ENCODE results near the gene IL2RA. TPM values are rescaled to one million over a fixed set of nuclear protein-coding genes. Genes with fewer than 3 reads are reported as not detected.

Gene IL2RA
- total and polyA plus RNA-seq, 9 of the 15 experiments (the other 6 are each of a cell fraction or from before 2014, with no cell fraction given), result 0.95 TPM; not detected in 8

DNA sequence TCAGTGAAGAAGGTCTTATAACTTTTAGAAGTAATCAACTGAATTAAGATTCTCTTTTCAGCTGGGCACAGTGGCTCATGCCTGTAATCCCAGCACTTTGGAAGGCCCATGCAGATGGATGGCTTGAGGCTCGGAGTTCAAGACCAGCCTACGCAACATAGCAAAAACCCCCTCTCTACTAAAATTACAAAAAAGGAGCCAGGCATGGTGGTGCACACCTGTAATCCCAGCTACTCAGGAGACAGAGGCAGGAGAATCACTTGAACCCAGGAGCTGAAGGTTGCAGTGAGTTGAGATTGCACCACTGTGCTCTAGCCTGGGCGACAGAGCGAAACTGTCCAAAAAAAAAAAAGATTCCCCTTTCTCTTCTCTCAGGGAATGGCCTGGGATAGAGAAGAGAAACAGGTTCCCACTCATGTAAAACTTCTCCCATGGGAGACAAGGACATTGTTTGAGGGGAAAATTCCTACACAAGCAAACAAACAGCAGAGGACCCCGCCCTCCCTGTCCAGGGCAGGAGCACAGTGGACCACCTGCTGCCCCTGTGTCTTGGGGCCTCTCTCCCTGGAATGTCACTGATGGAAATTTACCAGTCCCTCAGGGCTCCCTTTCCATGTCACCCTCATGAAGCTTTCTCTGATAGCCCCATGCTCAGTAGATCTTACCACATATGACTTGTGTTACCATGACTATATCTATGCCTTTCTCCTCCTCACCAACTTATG, 5.6 kb downstream of the IL2RA start:
- no peaks in the 10 kb centered on the region for H3K79me2 ChIP-seq (ENCODE audit: control insufficient read depth, insufficient read depth, low read length)
- ATAC-seq (no peak), FAIRE-seq (no peak), DNase-seq (ENCODE audit: extremely low read depth in 1 of 4, low spot score in 3 of 4) (no peak)
- intact Hi-C loops (cut with micrococcal nuclease), result no loop called here
- BruUV-seq (replicated peaks), result no TSS peak
- POLR2A ChIA-PET, result interaction anchor here (1.0 kb wide), 1 partner anchor 18 kb away, joined by 4 read pairs; no protein-coding TSS in a partner anchor
- CTCF ChIA-PET (ENCODE audit: low intra/inter-chr PET ratio), result no interaction called here
- in situ Hi-C loops (cut with MboI), result no loop called here
- peaks cover 0 to 16% of the 10 kb centered on the region in 2 experiments; a peak in 2 of 5 replicates for H3K27me3 ChIP-seq (ENCODE audit: control insufficient read depth in 2 of 2, insufficient read depth in 2 of 2, low read length in 2 of 2)
- 36% methylated on average over 4 of the region's 5 CpGs for WGBS (ENCODE audit: insufficient coverage, low coverage, missing lambda C conversion rate)
- H2AFZ ChIP-seq (ENCODE audit: low read depth, low read length), result no peak overlapping the region
- H3K36me3 ChIP-seq (ENCODE audit: control insufficient read depth, insufficient read depth, low read length), result no peaks in the 10 kb centered on the region
- no peaks in the 10 kb centered on the region for H3K9me1 ChIP-seq (ENCODE audit: control insufficient read depth, insufficient read depth, low read length)
- no peak overlapping the region for H3K27ac ChIP-seq (ENCODE audit: extremely low read depth, low read depth, low read length)
- no peak overlapping the region for H3K9ac ChIP-seq (ENCODE audit: insufficient read depth in 1 of 2, low read depth in 2 of 2, low read length in 2 of 2)
- H4K20me1 ChIP-seq (replicated peaks; ENCODE audit: control insufficient read depth, insufficient read depth, low read length), result no peaks in the 10 kb centered on the region
- H3K4me2 ChIP-seq (ENCODE audit: insufficient read depth, low read length), result no peak overlapping the region
- H3K4me1 ChIP-seq (replicated peaks in 1 of 2; ENCODE audit: control insufficient read depth in 2 of 2, insufficient read depth in 2 of 2, low read length in 2 of 2), result peaks cover 7 to 12% of the 10 kb centered on the region in 2 experiments
- no peak overlapping the region for H3K4me3 ChIP-seq
- no peaks in the 10 kb centered on the region for H3K9me3 ChIP-seq (replicated peaks; ENCODE audit: control insufficient read depth, insufficient read depth, low read depth, low read length)
- TF ChIP-seq SAFB2 (IDR thresholded peaks at IDR 0.05; ENCODE audit: borderline replicate concordance, low read depth, low read length, severe bottlenecking) (no peak), SIN3A (IDR thresholded peaks at IDR 0.05; ENCODE audit: borderline replicate concordance in 2 of 2, control insufficient read depth in 1 of 2, low read depth in 2 of 2, low read length in 2 of 2) (no peak), HOXB6 (CRISPR knock-in tag; IDR thresholded peaks at IDR 0.05; ENCODE audit: borderline replicate concordance) (no peak), PTTG1 (tag; IDR thresholded peaks at IDR 0.05; ENCODE audit: low read depth) (no peak), ESRRA (IDR thresholded peaks at IDR 0.05; ENCODE audit: borderline replicate concordance, low read depth) (no peak), THRAP3 (IDR thresholded peaks at IDR 0.05; ENCODE audit: borderline replicate concordance) (no peak), ZNF436 (CRISPR knock-in tag; IDR thresholded peaks at IDR 0.05) (no peak), ZNF717 (CRISPR knock-in tag; IDR thresholded peaks at IDR 0.05) (no peak), HLTF (IDR thresholded peaks at IDR 0.05) (no peak), ZNF184 (CRISPR knock-in tag; IDR thresholded peaks at IDR 0.05) (no peak), STAT5B (CRISPR knock-in tag; IDR thresholded peaks at IDR 0.05) (no peak)
- TF ChIP-seq, protein P1, sequence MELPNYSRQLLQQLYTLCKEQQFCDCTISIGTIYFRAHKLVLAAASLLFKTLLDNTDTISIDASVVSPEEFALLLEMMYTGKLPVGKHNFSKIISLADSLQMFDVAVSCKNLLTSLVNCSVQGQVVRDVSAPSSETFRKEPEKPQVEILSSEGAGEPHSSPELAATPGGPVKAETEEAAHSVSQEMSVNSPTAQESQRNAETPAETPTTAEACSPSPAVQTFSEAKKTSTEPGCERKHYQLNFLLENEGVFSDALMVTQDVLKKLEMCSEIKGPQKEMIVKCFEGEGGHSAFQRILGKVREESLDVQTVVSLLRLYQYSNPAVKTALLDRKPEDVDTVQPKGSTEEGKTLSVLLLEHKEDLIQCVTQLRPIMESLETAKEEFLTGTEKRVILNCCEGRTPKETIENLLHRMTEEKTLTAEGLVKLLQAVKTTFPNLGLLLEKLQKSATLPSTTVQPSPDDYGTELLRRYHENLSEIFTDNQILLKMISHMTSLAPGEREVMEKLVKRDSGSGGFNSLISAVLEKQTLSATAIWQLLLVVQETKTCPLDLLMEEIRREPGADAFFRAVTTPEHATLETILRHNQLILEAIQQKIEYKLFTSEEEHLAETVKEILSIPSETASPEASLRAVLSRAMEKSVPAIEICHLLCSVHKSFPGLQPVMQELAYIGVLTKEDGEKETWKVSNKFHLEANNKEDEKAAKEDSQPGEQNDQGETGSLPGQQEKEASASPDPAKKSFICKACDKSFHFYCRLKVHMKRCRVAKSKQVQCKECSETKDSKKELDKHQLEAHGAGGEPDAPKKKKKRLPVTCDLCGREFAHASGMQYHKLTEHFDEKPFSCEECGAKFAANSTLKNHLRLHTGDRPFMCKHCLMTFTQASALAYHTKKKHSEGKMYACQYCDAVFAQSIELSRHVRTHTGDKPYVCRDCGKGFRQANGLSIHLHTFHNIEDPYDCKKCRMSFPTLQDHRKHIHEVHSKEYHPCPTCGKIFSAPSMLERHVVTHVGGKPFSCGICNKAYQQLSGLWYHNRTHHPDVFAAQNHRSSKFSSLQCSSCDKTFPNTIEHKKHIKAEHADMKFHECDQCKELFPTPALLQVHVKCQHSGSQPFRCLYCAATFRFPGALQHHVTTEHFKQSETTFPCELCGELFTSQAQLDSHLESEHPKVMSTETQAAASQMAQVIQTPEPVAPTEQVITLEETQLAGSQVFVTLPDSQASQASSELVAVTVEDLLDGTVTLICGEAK (IDR thresholded peaks at IDR 0.05), result no peak
- TF ChIP-seq, protein P1 (CRISPR knock-in tag; IDR thresholded peaks at IDR 0.05), result no peak
